Astrocyte (in vitro differentiated cells and primary cell): ENCODE measurements around the gene TNN. TPM values are rescaled to one million over a fixed set of nuclear protein-coding genes. Genes with fewer than 3 reads are reported as not detected.

Experiments
- DNase-seq: peaks from one replicate; pipeline ENCODE4 v3.0.0-alpha.2; 2010; ENCODE audit warnings: low read depth
- FAIRE-seq: peaks from 2 replicates; lab custom pipeline; 2011; peaks lifted over from hg19 to GRCh38; lab: Jason Lieb, UNC
- H2AFZ ChIP-seq: 2 replicates; pipeline ENCODE4 v1.6.0; 2012; ENCODE audit warnings: low read depth, low read length, inconsistent platforms
- H3K27ac ChIP-seq: 2 replicates; pipeline ENCODE4 v1.5.1; 2011; ENCODE audit warnings: low read depth, low read length, inconsistent platforms
- H3K27me3 ChIP-seq: 2 replicates; pipeline ENCODE4 v1.6.0; 2011; ENCODE audit warnings: low read length, inconsistent platforms; ENCODE audit not compliant: insufficient read depth
- H3K36me3 ChIP-seq: 2 replicates; pipeline ENCODE4 v1.5.1; 2011; ENCODE audit warnings: low read length, inconsistent platforms; ENCODE audit not compliant: insufficient read depth
- H3K4me1 ChIP-seq: 2 replicates; pipeline ENCODE4 v1.5.1; 2011; ENCODE audit warnings: low read length, inconsistent platforms; ENCODE audit not compliant: insufficient read depth
- H3K4me2 ChIP-seq: 2 replicates; pipeline ENCODE4 v1.6.0; 2012; ENCODE audit warnings: low read length, inconsistent platforms
- H3K4me3 ChIP-seq: 2 replicates; pipeline ENCODE4 v1.5.1; 2011; ENCODE audit warnings: low read depth, mild to moderate bottlenecking, low read length, inconsistent platforms; ENCODE audit not compliant: insufficient read depth
- H3K79me2 ChIP-seq: 2 replicates; pipeline ENCODE4 v1.6.0; 2012; ENCODE audit warnings: mild to moderate bottlenecking, low read length, inconsistent platforms; ENCODE audit not compliant: insufficient read depth
- H3K9ac ChIP-seq: 2 replicates; pipeline ENCODE4 v1.6.0; 2012; ENCODE audit warnings: mild to moderate bottlenecking, low read length, inconsistent platforms
- H3K9me3 ChIP-seq: 2 replicates; pipeline ENCODE4 v1.5.1; 2012; ENCODE audit warnings: low read depth, mild to moderate bottlenecking, low read length, inconsistent platforms; ENCODE audit not compliant: insufficient read depth
- H4K20me1 ChIP-seq: 2 replicates; pipeline ENCODE4 v1.6.0; 2012; ENCODE audit warnings: low read length, inconsistent platforms; ENCODE audit not compliant: insufficient read depth
- H3K27ac Mint-ChIP-seq: one replicate; pipeline ENCODE4 v1.8.0; 2021; ENCODE audit warnings: mild to moderate bottlenecking, mixed read lengths; ENCODE audit not compliant: unreplicated experiment
- H3K27me3 Mint-ChIP-seq: one replicate; pipeline ENCODE4 v1.8.0; 2021; ENCODE audit warnings: low read depth, mixed read lengths; ENCODE audit not compliant: unreplicated experiment
- H3K36me3 Mint-ChIP-seq: one replicate; pipeline ENCODE4 v1.8.0; 2021; ENCODE audit warnings: low read depth, mixed read lengths; ENCODE audit not compliant: unreplicated experiment
- H3K4me1 Mint-ChIP-seq: one replicate; pipeline ENCODE4 v1.8.0; 2021; ENCODE audit warnings: low read depth, mixed read lengths; ENCODE audit not compliant: unreplicated experiment
- H3K4me3 Mint-ChIP-seq: one replicate; pipeline ENCODE4 v1.8.0; 2021; ENCODE audit warnings: mild to moderate bottlenecking, moderate library complexity, mixed read lengths; ENCODE audit not compliant: unreplicated experiment
- H3K9me3 Mint-ChIP-seq: one replicate; pipeline ENCODE4 v1.8.0; 2021; ENCODE audit warnings: mild to moderate bottlenecking, mixed read lengths; ENCODE audit not compliant: unreplicated experiment
- EZH2 ChIP-seq: IDR thresholded peaks from 2 replicates; pipeline ENCODE4 v1.6.1; 2012; ENCODE audit warnings: mild to moderate bottlenecking, low read length, inconsistent platforms; ENCODE audit not compliant: insufficient read depth
- total RNA-seq: library from RNA; stranded (reverse); gene quantifications from 2 replicates; pipeline ENCODE4 v1.2.1, GENCODE V29; 2021
- TF ChIP-seq, protein P1 (sequence below): IDR thresholded peaks from 2 replicates; pipeline ENCODE4 v1.5.1; 2011; ENCODE audit warnings: low read depth, mild to moderate bottlenecking, inconsistent platforms, low read length, moderate library complexity; ENCODE audit not compliant: insufficient read depth

Gene TNN
- total RNA-seq, 1 donor from 2014 or later, result 0.16 TPM

DNA sequence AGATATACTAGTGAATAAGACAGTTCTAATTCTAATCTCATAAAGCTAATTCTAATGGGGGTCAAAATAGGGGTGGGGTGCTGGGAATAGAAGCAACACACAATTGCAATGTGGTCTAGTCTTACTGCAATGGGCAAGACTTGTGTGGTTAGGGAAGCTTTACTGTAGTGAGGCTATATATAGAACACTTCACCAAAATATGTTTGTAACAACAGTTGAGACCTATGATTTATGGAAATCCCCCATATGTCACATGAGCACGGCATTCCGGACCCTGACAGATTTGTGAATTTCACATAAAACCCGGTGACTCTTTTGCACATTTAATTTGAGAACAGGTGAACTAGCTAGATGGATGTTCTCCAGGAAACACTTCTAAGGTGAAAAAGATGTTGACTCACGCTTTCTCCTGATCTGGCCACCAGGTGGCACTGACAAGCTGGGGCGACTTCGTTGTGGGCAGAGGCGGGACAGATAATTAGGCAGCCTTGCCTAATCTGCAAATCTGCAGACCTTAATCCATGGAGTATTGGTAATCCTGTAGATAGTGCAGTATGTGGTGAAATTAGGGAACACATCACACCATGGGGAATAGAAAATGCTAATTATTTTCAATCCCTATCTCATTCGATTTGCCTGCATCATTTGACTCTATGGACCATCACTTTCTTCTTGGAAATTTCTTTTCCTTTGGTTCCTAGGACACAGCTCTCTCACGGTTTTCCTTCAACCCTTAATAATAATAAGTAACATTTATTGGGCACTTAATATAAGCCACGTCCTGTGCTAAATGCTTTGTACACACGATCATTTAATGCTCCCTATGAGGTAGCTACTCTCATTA, 87.2 kb downstream of the TNN start:
- Mint-ChIP-seq H3K27ac (no peak overlapping the region), H3K4me1 (peaks cover 13% of the 10 kb centered on the region), H3K4me3 (no peak overlapping the region), H3K36me3 (no peaks in the 10 kb centered on the region), H3K9me3 (no peaks in the 10 kb centered on the region), H3K27me3 (peaks cover 42% of the 10 kb centered on the region)
- no peak overlapping the region for H3K4me2 ChIP-seq
- no peak overlapping the region for H2AFZ ChIP-seq
- no peaks in the 10 kb centered on the region for H3K36me3 ChIP-seq
- H3K9me3 ChIP-seq, result no peaks in the 10 kb centered on the region
- H3K4me3 ChIP-seq, result no peak overlapping the region
- no peaks in the 10 kb centered on the region for H4K20me1 ChIP-seq
- H3K9ac ChIP-seq, result no peak overlapping the region
- peaks cover 8% of the 10 kb centered on the region for H3K27me3 ChIP-seq
- H3K27ac ChIP-seq, result no peak overlapping the region
- H3K4me1 ChIP-seq, result peaks cover 4% of the 10 kb centered on the region
- peak; percentile 49 for FAIRE-seq
- TF ChIP-seq, protein P1, sequence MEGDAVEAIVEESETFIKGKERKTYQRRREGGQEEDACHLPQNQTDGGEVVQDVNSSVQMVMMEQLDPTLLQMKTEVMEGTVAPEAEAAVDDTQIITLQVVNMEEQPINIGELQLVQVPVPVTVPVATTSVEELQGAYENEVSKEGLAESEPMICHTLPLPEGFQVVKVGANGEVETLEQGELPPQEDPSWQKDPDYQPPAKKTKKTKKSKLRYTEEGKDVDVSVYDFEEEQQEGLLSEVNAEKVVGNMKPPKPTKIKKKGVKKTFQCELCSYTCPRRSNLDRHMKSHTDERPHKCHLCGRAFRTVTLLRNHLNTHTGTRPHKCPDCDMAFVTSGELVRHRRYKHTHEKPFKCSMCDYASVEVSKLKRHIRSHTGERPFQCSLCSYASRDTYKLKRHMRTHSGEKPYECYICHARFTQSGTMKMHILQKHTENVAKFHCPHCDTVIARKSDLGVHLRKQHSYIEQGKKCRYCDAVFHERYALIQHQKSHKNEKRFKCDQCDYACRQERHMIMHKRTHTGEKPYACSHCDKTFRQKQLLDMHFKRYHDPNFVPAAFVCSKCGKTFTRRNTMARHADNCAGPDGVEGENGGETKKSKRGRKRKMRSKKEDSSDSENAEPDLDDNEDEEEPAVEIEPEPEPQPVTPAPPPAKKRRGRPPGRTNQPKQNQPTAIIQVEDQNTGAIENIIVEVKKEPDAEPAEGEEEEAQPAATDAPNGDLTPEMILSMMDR, result peak; percentile 86
- no peak for TF ChIP-seq EZH2
- H3K79me2 ChIP-seq, result no peaks in the 10 kb centered on the region
- peak; percentile 14 for DNase-seq

DNA sequence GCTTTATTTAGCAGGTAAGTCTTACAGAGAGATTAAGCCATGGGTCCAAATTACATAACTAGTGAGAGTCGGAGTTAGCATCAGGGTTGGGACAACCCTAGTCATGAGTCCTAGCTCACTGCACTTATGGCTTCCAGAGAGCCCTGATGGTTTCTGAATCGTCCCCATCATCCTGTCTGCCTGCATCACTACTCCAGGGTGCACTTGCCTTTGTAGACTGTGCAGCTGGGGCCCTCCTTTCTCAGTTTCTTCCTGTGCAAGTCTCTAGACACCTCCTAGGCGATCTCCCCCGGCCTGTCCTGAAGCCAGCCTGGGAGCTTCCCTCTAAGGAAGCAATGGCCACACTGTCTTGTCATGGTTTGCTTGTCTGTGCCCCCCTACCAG, 87.8 kb downstream of the TNN start:
- H3K79me2 ChIP-seq, result no peaks in the 10 kb centered on the region
- Mint-ChIP-seq H3K36me3 (no peaks in the 10 kb centered on the region), H3K9me3 (no peaks in the 10 kb centered on the region), H3K27ac (no peak overlapping the region), H3K27me3 (peaks cover 41% of the 10 kb centered on the region), H3K4me1 (peaks cover 11% of the 10 kb centered on the region), H3K4me3 (no peak overlapping the region)
- H3K4me3 ChIP-seq, result no peak overlapping the region
- H3K27ac ChIP-seq, result no peak overlapping the region
- H3K36me3 ChIP-seq, result no peaks in the 10 kb centered on the region
- DNase-seq, result no peak
- no peak overlapping the region for H2AFZ ChIP-seq
- no peak overlapping the region for H3K9ac ChIP-seq
- peaks cover 8% of the 10 kb centered on the region for H3K27me3 ChIP-seq
- FAIRE-seq, result no peak
- no peaks in the 10 kb centered on the region for H3K9me3 ChIP-seq
- H3K4me1 ChIP-seq, result peaks cover 3% of the 10 kb centered on the region
- TF ChIP-seq EZH2, result no peak
- TF ChIP-seq, protein P1, result no peak
- no peaks in the 10 kb centered on the region for H4K20me1 ChIP-seq
- no peak overlapping the region for H3K4me2 ChIP-seq

DNA sequence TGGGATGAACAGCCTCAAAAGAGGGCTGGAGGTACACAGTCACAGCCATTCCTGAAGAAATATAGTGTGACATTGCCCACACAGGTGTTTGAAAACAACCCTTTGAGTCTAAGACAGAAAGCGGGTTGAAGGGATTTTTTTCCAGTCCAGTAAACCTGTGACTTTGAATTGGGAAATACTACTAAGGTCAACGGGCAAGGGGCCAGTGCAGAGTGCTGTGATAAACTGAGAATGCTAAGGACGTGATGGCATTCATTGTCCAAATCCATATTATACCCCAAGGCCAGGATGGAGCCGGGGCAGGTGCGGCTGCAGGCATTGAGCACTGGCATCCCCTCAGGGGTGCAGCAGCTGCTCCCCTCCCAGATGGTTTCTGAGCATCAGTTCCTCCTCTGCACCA, 88.3 kb downstream of the TNN start:
- peaks cover 8% of the 10 kb centered on the region for H3K27me3 ChIP-seq
- H3K4me3 ChIP-seq, result no peak overlapping the region
- Mint-ChIP-seq H3K27me3 (peaks cover 36% of the 10 kb centered on the region), H3K27ac (no peak overlapping the region), H3K36me3 (peaks cover 2% of the 10 kb centered on the region), H3K4me3 (no peak overlapping the region), H3K9me3 (no peaks in the 10 kb centered on the region), H3K4me1 (peaks cover 7% of the 10 kb centered on the region)
- no peak overlapping the region for H3K9ac ChIP-seq
- no peaks in the 10 kb centered on the region for H4K20me1 ChIP-seq
- no peak for DNase-seq
- H3K79me2 ChIP-seq, result no peaks in the 10 kb centered on the region
- TF ChIP-seq, protein P1, result no peak
- TF ChIP-seq EZH2, result no peak
- no peaks in the 10 kb centered on the region for H3K36me3 ChIP-seq
- H3K9me3 ChIP-seq, result no peaks in the 10 kb centered on the region
- H3K27ac ChIP-seq, result no peak overlapping the region
- H2AFZ ChIP-seq, result no peak overlapping the region
- no peak for FAIRE-seq
- H3K4me1 ChIP-seq, result no peaks in the 10 kb centered on the region
- no peak overlapping the region for H3K4me2 ChIP-seq
